Heart left ventricle (tissue), 16 donors: ENCODE results near the gene ZBTB25. TPM values are rescaled to one million over a fixed set of nuclear protein-coding genes. Genes with fewer than 3 reads are reported as not detected.
A peak's percentile ranks its signal among the peaks of the same experiment; 100 is the strongest.

Experiments used
- ATAC-seq, 4 donors: fragments of 200-7000 bp; cut with Tn5 transposase; one replicate each; pipeline ENCODE4 v1.9.1; 2020 to 2022; ENCODE audit warnings: moderate library complexity in 4 of 4, mild to moderate bottlenecking in 3 of 4, moderate number of reproducible peaks in 1 of 4
- DNase-seq, 5 donors: peaks; one replicate each; pipeline ENCODE4 v3.0.0-alpha.2; 2020
- H3K27ac ChIP-seq, 12 donors: fragments of 200-600 bp; sonication (generic) in 4 of 12; one replicate each; pipeline versions ENCODE4 v1.5.0 to v1.8.0; 2016 to 2022; ENCODE audit warnings: mild to moderate bottlenecking in 2 of 12
- H3K27me3 ChIP-seq, 9 donors: fragments of 200-600 bp; sonication (generic) in 2 of 9; one replicate each; pipeline versions ENCODE4 v1.5.1 to v1.8.0; 2016 to 2022; ENCODE audit warnings: mild to moderate bottlenecking in 3 of 9
- H3K36me3 ChIP-seq, 9 donors: fragments of 200-600 bp; sonication (generic) in 2 of 9; one replicate each; pipeline versions ENCODE4 v1.5.0 to v1.8.0; 2018 to 2022; ENCODE audit warnings: mild to moderate bottlenecking in 2 of 9
- H3K4me1 ChIP-seq, 12 donors: fragments of 200-600 bp; sonication (generic) in 4 of 12; one replicate each; pipeline versions ENCODE4 v1.5.0 to v1.8.0; 2016 to 2022; ENCODE audit warnings: mild to moderate bottlenecking in 3 of 12
- H3K4me3 ChIP-seq, 12 donors: fragments of 200-600 bp; sonication (generic) in 4 of 12; one replicate each; pipeline versions ENCODE4 v1.5.0 to v1.8.0; 2017 to 2022; ENCODE audit warnings: mild to moderate bottlenecking in 9 of 12, moderate library complexity in 4 of 12
- H3K9me3 ChIP-seq, 12 donors: fragments of 200-600 bp; sonication (generic) in 4 of 12; one replicate each; pipeline versions ENCODE4 v1.5.0 to v1.8.0; 2016 to 2022; ENCODE audit warnings: mild to moderate bottlenecking in 1 of 12
- POLR2A ChIP-seq, 2 donors: fragments of 450-650 bp; IDR thresholded peaks; one replicate each; pipeline ENCODE4 v1.6.1; 2017; ENCODE audit warnings: antibody characterized with exemption in 2 of 2, mild to moderate bottlenecking in 2 of 2, moderate library complexity in 2 of 2
- WGBS, 4 donors: extraction: QIAGEN DNeasy Blood & Tissue Kit in 2 of 4; methylation state at CpG; one replicate each; pipeline versions ENCODE4 v1.1.5 to v1.1.7; 2013 to 2018; 5-methylcytosine and 5-hydroxymethylcytosine counted together
- intact Hi-C, 10 donors: fragments of 100-400 bp; cut with DNase I; formaldehyde crosslinking; loops; one replicate each; pipeline versions ENCODE4 v1.11.1 to v1.14.2; 2022
- polyA plus RNA-seq, 2 donors: library from polyadenylated mRNA; stranded (reverse); fragments of 200-250 nt; gene quantifications; one replicate each; pipeline ENCODE4 v1.2.3, GENCODE V29; 2013
- total RNA-seq, 9 donors: library from RNA; depleted of rRNA in 2 of 9; stranded (reverse); fragments of >200 nt in 2 of 9; fragmentation: NEBNext Ultra II Directional in 3 of 9; extraction: Animal tissue kit (Norgen Biotek cat#: 25700) in 3 of 9; gene quantifications; one replicate each; pipeline versions ENCODE4 v1.1.0 to v1.2.4, GENCODE V29; 2016 to 2023
- TF ChIP-seq, protein P1 (sequence below), 12 donors: fragments of 200-600 bp; sonication (generic) in 4 of 12; IDR thresholded peaks; one replicate each; pipeline versions ENCODE4 v1.5.0 to v1.8.0; 2018 to 2022; ENCODE audit warnings: antibody characterized with exemption in 12 of 12, mild to moderate bottlenecking in 5 of 12
- donor health status: ischemic (EF 13 %, LVEDD 7.1; RV severe dilation, severe dysfunction).
- donor health status: healthy with polysubstance abuse.
- donor health status: DM: no; HTN: yes; CAD: no.
- donor health status: DM: no; HTN: no; CAD: no.
- donor health status: ischemic (EF 25% LVEDD 6.9; RV normal size, moderate dysfunction).
- donor health status: ischemic (EF 25% LVEDD 5.7; RV mildly dilated, moderate dysfunction).
- donor health status: healthy.
- donor health status: DM: yes; HTN: yes; CAD: no.
- donor health status: ischemic (EF 35%, LVEDD 5.7; RV mildly dilated, moderate dysfunction).
- donor health status: nonischemic (EF 11% LVEDD 7.7; RV severe dilation, severe dysfunction).
- donor health status: DM: yes; HTN: yes; CAD: no.
- donor health status: PGD.
- donor health status: ischemic (EF 29% LVEDD 5.4; RV normal size, mild dysfunction).
- donor health status: nonischemic (EF 23%, LVEDD 6.1; RV moderate dilation, normal function).

Gene ZBTB25
- total and polyA plus RNA-seq, 11 donors: 4.0 to 28.0 (median 18.2) TPM

DNA sequence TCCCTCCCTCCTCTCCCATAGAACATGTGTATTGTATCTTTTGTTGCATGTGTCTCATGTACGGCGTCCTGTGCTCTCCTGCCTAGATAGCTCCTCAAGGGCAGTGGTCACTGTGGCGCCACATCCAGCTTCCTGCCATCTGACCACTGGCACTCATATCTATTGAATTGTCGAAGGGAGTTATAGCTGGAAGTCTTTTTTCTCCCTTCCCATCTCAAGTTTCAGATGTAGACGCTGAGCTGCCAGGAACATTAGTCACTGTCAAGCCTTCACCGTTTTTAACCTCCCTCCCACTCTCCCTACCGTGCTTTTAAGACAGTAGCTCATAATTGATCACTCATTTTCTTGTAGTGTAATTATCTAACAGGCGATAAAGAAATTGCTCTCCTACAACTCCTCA lies 82.5 kb downstream of the ZBTB25 start:
- Histone ChIP-seq H3K36me3 (peaks cover 0 to 98% (median 82%) of the 10 kb centered on the region in 9 donors), H3K9me3 (no peaks in the 10 kb centered on the region), H3K4me3 (no peak overlapping the region), H3K4me1 (peaks cover 0 to 5% (median 0%) of the 10 kb centered on the region in 12 donors), H3K27me3 (no peaks in the 10 kb centered on the region), H3K27ac (no peak overlapping the region)
- TF ChIP-seq POLR2A (IDR thresholded peaks at IDR 0.05): no peak
- TF ChIP-seq, protein P1, sequence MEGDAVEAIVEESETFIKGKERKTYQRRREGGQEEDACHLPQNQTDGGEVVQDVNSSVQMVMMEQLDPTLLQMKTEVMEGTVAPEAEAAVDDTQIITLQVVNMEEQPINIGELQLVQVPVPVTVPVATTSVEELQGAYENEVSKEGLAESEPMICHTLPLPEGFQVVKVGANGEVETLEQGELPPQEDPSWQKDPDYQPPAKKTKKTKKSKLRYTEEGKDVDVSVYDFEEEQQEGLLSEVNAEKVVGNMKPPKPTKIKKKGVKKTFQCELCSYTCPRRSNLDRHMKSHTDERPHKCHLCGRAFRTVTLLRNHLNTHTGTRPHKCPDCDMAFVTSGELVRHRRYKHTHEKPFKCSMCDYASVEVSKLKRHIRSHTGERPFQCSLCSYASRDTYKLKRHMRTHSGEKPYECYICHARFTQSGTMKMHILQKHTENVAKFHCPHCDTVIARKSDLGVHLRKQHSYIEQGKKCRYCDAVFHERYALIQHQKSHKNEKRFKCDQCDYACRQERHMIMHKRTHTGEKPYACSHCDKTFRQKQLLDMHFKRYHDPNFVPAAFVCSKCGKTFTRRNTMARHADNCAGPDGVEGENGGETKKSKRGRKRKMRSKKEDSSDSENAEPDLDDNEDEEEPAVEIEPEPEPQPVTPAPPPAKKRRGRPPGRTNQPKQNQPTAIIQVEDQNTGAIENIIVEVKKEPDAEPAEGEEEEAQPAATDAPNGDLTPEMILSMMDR (IDR thresholded peaks at IDR 0.05): no peak
- WGBS, 4 donors: 69 to 74% (median 73%) methylated on average over 8 of the region's 8 CpGs
- ATAC-seq (no peak), DNase-seq (no peak)
- intact Hi-C loops: no loop called here

DNA sequence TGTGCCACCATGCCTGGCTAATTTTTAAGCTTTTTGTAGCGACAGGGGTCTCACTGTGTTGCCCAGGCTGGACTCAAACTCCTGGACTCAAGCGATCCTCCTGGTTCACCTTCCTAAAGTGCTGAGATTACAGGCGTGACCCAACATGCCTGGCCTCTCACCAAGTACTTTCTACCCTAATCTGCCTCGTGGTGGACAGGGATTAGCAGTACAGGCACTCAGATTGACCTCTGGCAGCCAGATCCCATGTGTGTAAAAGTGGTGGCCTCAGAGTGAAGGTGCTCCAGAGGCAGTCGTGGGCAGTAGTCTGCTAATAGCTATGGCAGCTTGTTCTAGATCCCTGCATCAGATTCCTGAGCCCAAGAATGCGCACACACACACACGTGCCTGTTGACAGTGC lies 84.6 kb downstream of the ZBTB25 start:
- TF ChIP-seq, protein P1 (IDR thresholded peaks at IDR 0.05): no peak
- no peak for TF ChIP-seq POLR2A (IDR thresholded peaks at IDR 0.05)
- H3K4me1 ChIP-seq: peaks cover 0 to 5% (median 0%) of the 10 kb centered on the region in 12 donors
- no peak overlapping the region for H3K4me3 ChIP-seq
- WGBS, 4 donors: 75 to 82% (median 79%) methylated on average over 7 of the region's 7 CpGs
- ATAC-seq (peak in 1 of 4 donors; percentile 11), DNase-seq (no peak)
- H3K9me3 ChIP-seq: no peaks in the 10 kb centered on the region
- H3K36me3 ChIP-seq: peaks cover 0 to 95% (median 80%) of the 10 kb centered on the region in 9 donors
- no peaks in the 10 kb centered on the region for H3K27me3 ChIP-seq
- intact Hi-C loops: no loop called here
- H3K27ac ChIP-seq: no peak overlapping the region

GRCh38 chr14:64417771-64418125 lies 85.9 kb downstream of the ZBTB25 start:
- H3K4me3 ChIP-seq: no peak overlapping the region
- peaks cover 0 to 5% (median 0%) of the 10 kb centered on the region in 12 donors for H3K4me1 ChIP-seq
- no peaks in the 10 kb centered on the region for H3K9me3 ChIP-seq
- 97 to 99% (median 98%) methylated on average over 7 of the region's 7 CpGs for WGBS, 4 donors
- H3K27me3 ChIP-seq: no peaks in the 10 kb centered on the region
- TF ChIP-seq, protein P1 (IDR thresholded peaks at IDR 0.05): no peak
- TF ChIP-seq POLR2A (IDR thresholded peaks at IDR 0.05): no peak
- no peak overlapping the region for H3K27ac ChIP-seq
- no peak for ATAC-seq
- DNase-seq: no peak
- H3K36me3 ChIP-seq: peaks cover 0 to 89% (median 83%) of the 10 kb centered on the region in 9 donors
- intact Hi-C loops: no loop called here

DNA sequence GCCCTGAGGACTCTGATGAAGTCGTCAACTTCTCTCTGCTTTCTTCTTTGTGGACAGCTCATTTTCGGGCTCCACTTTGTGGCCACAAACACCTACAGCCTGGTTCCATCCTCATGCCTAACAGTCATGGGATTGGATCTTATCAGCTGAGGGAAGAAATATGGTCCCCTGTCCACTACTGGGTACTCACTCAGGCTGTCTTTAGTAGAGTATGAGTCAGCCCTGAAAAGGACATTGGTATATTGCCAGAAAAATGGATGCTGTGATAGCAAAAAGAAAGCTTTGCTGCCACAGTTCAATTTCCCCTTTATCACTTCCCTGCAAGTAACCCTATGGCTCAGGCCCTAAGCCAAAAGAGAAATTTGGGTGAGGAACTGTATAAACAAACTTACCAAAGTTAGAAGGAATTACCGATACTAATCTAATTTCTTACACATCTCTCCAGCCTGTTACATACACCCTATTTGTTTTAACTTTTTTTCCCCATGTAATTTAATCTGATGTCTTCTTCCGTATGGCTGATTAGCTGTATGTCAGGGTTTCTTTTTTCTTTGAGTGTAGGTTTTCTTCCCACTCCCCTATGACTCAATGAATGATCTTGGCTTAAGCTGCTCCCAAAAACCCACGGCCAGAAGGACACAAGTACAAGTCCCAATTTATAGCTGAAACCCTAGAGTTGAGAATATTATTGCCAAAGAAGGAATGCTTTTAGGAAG lies 86.4 kb downstream of the ZBTB25 start:
- DNase-seq (no peak), ATAC-seq (peak in 2 of 4 donors; percentile 45 to 46)
- H3K36me3 ChIP-seq: peaks cover 0 to 88% (median 79%) of the 10 kb centered on the region in 9 donors
- no peak overlapping the region for H3K27ac ChIP-seq
- no peaks in the 10 kb centered on the region for H3K27me3 ChIP-seq
- H3K9me3 ChIP-seq: no peaks in the 10 kb centered on the region
- intact Hi-C loops: no loop called here
- WGBS, 4 donors: 90 to 96% (median 92%) methylated on average over 5 of the region's 5 CpGs
- H3K4me1 ChIP-seq: peaks cover 0 to 5% (median 0%) of the 10 kb centered on the region in 12 donors
- TF ChIP-seq, protein P1 (IDR thresholded peaks at IDR 0.05): no peak
- TF ChIP-seq POLR2A (IDR thresholded peaks at IDR 0.05): no peak
- H3K4me3 ChIP-seq: no peak overlapping the region
